ENCODE data around the gene COL19A1.

The COL19A1 gene

DNA sequence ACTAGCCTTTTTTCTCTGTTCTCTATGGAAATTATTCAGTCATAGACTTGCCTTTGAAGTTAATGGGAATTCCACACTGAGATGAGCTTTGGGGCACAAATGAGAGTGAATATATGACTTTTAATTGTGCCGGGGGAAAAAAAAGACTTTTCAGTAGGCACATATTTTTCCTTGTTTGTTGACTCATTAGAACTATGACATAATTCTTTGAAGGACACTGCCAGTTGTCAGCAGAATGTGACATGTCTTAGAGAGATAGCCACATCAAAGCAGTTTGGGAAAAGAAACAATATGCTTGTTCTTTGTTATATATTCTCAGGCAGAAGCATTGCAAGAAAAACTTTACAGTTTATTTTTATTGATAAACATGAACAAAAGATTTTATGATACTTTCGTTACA, 298.2 kb downstream of the COL19A1 start:
- FAIRE-seq (no peak), DNase-seq (ENCODE audit: low spot score) (no peak)

DNA sequence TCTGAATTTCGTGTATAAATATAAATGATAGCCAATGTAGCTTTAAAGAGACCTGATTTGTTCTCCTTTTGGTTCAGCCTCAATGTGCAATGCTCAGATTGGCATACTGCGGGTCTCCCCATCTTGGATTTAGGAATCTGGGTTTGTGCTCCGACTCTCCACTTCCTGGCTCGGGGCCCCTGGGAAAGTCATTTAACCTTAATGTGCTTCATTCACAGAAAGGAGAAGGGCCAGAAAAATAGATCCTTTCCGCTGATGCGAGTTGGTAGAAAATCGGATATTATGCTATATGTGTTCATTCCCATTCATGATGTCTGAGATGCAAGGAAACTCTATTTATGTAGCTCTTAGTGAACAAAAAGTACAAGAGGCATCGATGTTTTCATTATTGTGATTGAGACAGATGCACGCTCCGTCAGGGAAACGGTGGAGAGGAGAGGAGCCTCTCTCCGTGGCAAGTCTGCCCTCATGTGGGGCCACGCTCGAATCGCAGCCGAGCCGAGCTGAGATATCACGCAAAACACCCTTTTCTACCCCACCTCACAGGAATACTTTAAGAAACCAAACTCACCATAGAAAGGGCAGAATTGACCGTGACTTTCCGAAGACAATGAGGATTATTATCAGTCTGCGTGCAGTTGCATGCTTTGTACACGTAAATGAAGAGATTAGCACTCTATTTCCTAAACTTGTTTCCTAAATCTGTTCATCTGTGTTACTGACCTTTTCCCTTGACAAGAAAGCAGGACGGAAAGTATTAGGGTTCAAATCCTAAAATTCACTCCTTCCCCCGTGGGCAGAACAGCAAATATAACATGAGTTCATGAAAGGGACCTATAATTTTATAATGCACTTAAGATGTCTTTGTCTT, 300.0 kb downstream of the COL19A1 start:
- FAIRE-seq = no peak
- DNase-seq (ENCODE audit: low spot score) = no peak

DNA sequence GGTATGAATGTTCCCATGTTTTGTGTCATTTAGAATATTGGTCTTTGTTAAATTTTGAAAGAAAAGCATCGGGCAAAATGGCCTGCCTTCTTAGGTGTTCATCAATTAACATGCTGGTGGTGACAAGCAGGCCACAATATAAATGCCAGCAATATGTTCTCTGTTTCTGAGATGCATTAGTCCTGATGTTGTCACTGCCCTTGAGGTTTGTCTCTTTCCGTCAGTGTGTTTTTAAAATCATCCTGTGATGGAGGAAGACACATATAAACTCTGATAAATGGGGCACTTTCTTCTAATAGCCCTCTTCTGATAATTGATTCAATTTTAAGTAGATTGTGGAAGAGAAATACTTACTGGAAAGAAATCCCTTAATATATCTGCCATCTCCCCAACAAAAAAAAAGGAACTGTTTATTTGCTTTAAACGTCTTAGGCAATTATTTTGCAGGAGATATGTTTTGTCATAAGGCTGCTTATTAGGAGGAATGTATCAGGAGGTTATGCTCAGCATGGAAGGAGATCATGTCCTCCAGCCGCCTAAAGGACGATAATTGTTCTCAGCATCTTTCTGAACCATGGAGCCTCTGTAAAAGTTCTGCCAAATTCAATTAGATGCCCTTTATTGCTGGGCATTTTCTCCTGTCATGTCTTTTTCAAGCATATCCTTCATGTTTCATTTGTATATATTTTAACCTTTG, 302.5 kb downstream of the COL19A1 start:
- DNase-seq (ENCODE audit: low spot score) (no peak), FAIRE-seq (no peak)

DNA sequence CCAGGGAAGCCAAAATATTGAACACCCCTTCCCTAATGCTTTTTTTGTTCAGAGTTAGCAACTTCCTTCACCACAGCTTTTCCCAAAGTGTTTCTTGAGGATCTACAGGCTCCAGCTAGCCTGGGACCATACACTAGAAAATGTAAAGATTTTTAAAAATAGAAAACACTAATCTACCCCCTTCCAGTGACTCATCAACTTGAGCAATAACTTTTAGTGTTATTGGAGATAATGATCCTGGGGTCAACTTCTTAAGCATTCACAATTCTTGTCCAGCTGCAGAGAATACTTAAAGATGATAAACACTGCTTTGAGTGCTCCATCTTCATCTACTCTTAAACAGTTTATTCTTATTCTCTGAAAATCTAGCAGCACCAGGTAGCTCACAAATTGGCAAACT, 304.9 kb downstream of the COL19A1 start:
- DNase-seq (ENCODE audit: low spot score) = no peak
- no peak for FAIRE-seq

DNA sequence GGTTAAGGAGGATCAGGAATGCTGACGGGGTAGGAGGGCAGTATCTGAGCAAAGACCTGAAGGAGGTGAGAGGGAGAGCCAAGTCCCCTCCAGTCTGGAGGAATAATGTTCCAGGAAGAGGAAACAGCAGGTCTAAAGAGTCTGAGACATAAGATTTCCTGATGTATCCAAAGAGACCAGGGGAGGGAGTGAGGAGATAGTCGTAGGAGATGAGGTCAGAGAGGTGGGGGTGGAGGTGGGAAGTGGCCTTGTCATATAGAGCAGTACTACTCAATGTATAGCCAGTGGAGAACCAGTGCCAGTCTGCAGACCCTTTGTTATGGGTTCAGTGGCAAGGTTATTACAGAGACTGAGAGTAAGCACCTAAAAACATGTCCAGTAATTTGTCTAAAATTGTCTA, 305.9 kb downstream of the COL19A1 start:
- no peak for DNase-seq (ENCODE audit: low spot score)
- no peak for FAIRE-seq

DNA sequence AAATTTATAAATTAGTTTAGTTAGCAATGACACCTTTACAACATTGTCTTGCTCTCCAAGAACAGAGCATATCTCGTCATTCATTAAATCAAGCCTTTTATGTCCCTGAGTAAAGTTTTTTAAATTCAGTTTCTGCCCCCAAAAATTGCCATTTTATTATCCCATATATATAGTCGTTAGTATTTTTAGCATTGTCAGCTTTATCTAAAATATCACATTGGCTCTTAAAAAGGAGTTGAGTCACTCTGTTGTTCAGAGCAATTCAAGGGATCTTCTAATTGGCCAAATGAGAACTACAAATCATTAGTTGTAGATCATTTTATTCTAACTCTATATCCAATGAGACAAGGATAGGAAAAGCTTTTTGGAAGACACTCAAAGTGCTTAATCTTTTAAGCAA, 309.4 kb downstream of the COL19A1 start:
- no peak for FAIRE-seq
- DNase-seq (ENCODE audit: low spot score) = no peak

DNA sequence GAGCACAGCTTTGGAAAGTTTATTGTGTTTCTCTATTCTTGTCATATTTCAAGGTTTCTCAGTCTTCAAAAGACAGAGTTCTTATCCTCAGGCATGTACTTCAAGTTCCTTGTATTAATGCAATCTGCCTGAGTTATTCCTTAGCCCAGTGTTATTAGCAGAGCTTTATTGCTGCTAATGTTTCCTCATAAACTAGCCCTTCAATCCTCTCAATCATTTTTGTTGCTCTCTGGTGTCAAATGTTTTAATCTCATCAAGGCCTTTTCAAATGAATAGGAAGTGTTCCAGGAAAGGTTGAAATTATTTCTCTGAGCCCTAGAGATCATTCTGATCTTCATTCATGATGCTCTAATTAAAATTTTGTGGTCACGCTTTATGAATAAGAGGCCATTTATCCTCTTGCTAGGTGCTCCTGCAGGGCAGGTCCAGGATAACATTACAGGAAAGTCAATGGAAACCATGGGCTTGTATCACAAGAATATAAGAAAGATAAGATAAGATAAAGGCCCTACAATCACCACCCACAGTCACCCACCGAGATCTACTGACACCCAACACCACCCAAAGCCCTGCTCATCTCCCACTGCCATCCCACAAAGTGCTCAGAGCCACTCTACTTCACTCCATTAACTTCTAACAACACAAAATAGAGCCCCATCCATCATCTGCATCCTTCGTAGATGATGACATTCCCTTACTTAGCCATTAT, 310.6 kb downstream of the COL19A1 start:
- no peak for FAIRE-seq
- DNase-seq (ENCODE audit: low spot score) = no peak

DNA sequence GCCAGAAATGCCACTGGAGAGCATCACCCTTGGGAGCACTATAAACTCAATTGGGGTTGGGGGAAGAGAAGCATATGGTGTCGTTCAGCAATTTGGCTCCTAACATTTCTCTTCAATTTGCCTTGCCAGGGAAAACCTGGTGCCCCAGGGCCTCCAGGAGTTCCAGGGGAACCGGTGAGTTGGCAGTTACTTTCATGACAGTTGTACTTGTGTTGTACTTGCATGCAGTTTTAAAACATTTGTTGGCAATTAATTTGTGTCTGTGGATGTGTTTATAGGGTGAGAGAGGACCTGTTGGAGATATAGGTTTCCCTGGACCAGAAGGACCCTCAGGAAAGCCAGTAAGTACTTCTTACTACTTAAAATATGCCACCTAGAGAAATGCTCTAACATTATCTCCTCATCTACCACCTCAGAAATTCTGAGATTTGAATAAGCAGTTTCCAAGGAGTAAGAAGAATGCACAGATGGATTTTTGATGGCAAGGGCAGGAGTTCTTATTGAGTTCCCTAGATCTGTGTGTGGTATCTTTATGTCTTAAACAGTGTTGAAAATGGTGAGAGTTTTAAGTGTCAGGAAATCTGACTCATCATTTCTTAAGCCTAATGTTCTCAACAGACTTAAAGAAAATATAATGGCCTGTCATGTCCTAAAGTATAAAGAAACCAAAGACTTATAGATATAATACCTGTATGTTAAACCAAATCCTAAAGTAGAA, 314.0 kb downstream of the COL19A1 start:
- no peak for DNase-seq (ENCODE audit: low spot score)
- FAIRE-seq = no peak

DNA sequence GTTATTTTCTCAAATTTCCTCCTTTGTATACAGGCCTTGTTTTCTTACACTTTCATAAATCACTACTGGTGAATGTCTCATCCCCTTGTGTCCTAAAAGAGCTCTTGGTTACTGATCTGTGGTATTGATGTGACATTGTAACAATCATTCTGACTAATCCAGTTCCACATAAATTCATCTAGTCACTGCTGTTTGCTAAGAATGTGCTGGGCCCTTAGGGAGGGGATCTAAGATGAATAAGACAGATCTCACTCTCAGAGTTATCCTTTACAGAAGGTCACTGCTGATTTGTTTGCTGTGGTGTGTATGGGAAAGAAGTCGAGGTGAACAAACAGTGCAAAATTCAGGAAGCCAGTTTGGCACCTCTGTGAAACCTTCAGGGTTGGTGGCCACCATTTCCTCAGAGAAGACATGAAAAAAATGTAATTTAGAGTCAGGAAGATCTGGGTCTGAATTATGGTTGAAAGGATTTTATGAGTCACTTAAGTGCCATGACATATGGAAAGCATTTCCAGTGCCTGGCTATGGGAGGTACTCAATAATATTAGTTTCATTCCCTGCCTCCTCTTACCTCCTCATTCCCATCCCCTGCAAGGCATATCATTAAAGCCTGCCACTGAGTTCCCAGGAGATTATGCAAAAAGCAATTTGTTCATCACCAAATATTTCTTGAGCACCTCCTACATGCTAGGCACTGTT, 314.7 kb downstream of the COL19A1 start:
- FAIRE-seq = no peak

DNA sequence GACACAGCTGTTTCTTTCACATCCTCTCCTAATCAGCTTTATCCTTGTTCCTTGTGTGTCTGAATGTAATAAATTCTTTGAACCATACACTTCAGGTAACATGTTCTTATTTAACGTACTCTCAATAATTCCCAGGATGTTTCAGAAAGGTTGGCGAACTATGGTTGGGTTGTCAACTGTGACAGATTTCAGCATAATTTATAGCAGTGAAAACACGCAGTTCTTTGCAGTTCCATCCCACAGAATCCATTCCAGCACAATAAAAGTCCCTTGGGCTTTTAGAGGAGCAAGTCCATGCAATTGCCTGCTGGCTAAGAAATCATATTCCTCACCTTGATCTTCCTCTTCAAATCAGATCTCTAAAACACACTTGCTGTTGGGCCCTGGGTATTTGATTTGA, 317.2 kb downstream of the COL19A1 start:
- no peak for DNase-seq (ENCODE audit: low spot score)
- no peak for FAIRE-seq

More for the DNA sequence above, 314.7 kb downstream of the COL19A1 start:
- peak; percentile 19 for DNase-seq (ENCODE audit: low spot score)

DNA sequence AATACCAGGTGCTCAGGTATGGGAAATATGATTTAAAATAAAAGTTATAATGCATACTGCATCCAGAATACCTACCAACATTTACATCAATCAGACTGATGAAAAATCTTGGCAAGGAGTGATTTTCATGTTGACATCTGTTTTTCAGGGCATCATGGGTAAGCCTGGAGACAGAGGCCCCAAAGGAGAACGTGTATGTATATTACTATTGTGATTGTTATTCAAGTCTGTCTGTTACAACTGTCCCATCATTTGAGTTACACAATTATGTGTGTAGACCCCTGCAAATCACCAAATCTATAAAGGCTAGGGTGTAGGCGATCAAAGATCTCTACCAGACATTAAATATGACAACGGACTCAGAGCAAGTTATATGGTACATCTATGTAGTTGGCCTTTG, 318.4 kb downstream of the COL19A1 start:
- no peak for FAIRE-seq
- DNase-seq (ENCODE audit: low spot score) = no peak

DNA sequence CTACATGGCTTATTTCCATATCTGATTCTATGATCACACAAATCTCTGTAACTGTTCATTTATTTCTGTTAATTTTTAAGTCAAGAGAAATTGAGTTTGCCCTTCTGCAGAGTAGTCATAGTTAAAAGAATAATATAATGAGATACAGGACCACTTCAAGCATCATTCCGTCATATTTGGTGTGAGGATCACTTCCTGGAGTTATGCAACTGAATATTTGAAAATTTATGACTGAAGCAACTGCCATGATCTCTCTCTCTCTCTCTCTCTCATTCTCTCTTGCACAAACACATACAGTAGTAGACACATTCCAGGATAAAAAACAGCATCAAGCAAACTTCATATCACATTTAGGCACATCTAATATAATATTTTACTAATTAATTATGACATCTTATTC, 320.1 kb downstream of the COL19A1 start:
- FAIRE-seq = no peak
- no peak for DNase-seq (ENCODE audit: low spot score)

DNA sequence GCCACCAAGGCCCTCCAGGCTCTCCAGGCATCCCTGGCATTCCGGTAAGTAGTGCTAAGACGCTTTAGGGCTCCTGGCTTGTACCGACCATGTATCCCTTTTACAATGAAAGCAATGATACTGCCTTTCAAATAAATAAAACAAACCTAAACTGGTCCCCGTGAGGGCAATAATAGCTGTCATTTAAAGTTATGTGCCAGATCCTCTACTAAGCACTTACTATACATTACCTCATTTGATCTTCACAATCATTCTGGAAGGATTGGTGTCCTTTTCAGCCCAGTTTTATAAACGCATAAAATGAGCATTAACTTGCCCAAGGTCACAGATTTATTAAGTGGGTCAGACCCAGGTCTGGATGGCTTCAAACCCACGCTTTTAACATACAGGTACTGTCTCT, 321.8 kb downstream of the COL19A1 start:
- DNase-seq (ENCODE audit: low spot score) = no peak
- no peak for FAIRE-seq

DNA sequence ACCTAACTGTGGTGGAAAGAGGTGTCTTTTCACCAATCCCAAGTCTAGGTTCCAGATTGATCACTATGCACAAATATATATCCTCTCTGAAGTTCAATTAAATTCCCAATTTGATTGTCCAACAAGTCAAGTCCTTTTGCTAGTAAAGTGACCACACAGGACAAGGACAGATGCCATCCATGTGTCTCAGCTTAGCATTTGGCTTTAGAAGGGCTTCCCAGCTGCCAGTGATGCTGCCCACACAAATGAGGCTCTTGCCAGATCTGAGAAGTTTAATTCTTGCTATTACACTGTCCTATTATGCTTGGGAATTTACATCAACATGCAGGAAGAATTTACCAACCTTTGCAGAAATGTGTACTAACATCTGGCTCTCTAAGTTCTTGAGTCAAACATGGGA, 328.1 kb downstream of the COL19A1 start:
- no peak for DNase-seq (ENCODE audit: low spot score)
- FAIRE-seq = no peak

DNA sequence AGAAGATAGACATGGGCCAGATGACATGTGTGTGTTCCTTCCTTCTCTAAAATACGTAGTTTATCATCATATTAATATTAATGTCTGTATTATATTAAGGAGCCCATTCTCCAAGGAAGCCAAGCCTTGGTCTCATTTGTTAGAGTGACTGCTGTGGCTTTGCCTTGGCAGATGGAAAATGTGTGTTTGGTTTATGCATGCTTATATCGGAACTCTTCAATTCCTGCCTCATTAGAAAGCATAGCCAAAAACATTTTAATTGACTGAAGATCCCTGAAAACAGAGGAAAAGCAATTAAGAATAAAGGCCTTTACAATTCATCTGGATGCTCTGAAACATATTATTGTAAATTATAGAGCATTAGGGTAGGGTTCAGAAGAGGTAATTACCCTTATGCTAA, 330.2 kb downstream of the COL19A1 start:
- FAIRE-seq (no peak), DNase-seq (ENCODE audit: low spot score) (no peak)

DNA sequence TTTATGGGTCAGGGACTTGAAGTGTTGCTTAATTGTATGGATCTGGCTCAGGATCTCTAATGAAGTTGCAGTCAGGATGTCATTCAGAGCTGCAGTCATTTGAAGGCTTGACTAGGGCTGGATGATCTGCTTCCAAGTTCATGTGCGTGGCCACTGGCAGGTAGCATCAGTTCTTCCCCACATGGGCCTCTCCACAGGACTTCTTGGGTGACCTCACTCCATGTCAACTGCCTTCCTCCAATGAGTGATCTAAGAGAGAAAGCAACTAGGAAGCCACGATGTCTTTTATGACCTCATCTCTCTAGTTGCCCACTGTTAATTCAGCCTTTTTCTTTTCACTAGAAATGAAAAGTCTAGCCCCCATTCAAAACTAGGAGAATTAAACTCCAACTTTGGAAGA, 332.4 kb downstream of the COL19A1 start:
- FAIRE-seq = no peak
- DNase-seq (ENCODE audit: low spot score) = no peak

DNA sequence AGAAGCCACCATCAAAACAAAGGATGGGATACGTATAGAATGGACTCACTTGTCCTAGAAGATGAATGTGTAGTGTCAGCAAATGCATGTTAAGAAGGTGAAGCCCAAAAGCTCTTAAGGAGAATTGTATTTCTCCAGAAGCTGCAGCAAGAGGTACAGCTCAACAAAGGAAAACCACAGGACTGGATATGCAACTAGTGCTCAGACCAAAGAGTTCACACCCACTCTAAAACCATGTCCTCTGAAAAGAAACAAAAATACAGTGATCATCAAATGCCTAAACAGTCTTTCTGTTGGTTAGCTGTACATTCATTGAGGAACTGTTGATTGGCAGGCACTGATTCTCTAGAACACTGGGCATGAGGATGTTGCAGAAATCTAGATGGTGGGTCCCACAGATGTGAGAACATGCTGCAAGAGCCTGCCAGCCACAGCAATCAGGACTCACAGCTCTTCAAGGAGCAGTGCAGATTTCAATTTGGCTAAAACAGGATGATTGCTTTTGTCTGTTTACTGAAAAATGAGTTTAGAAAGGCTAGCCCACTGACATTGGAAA, 342.0 kb downstream of the COL19A1 start:
- no peak for FAIRE-seq
- DNase-seq (ENCODE audit: low spot score) = no peak

DNA sequence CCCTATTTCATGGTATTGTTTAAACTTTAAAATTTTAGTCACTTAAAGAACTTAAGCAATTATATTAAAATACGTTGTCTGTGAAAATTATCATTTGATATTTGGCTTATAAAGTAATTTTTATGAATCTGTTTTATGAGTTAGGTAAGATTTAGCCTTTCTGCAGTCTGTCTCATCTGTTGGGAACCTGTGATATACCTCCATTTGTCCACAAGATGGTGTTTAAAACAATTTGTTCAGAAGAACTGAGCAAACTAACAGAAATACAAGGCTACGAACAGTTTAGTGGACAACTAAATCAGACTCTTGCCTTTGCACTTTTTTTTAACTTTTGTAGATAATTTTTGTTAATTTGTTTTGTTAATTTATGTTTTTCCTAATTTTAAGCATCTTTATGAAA, 344.1 kb downstream of the COL19A1 start:
- DNase-seq (ENCODE audit: low spot score) = peak; percentile 8
- FAIRE-seq = peak; percentile 12

DNA sequence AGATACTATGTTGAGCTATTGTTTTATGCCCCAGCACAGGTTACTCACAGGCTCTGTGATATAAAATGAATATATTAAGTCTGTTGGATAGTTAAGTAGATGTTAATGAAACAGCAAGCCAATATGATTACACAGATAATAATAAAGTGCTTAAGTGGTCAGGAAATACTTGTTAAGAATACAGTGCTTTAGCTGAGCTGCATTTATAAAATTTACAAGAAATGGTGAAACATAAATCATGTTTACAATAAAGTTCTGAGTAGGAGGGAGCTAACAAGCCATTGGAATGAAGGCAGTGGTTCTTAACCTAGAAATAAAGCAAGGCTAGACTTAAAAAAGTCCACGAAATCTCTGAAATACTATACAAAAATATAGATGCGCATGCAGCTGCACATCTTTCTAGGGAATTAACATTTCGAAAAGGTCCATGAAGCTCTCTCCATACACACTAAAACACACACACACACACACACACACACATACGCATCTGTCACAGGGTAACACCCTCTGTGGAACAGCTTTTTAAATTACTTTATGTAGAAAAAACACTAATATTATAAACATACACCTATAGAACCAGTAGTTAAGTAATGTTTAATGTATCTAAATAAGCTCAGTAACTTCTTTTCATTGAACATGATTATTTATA, 349.2 kb downstream of the COL19A1 start:
- FAIRE-seq (no peak), DNase-seq (ENCODE audit: low spot score) (no peak)

DNA sequence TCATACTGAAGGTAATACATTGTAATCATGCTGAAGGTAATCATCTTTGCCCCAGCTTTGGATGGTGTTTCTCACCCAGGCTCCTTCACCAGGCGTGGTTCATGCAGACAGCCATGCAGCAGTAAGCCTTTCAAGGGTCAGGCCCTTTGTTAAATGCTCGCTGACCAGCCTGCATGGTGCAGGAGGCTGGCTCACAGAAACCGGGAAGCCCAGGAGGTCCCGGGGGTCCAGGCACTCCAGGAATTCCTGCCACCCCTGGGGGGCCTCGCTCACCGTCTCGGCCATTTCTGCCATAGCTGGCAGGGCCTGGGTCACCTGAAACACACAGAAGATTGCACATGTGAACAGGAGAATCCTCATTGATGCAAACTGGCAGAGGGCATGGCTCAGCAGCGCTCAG, 350.4 kb downstream of the COL19A1 start:
- FAIRE-seq (no peak), DNase-seq (ENCODE audit: low spot score) (no peak)

Measured in RCC 7860 (cell line).